HepG2 (cell line): ENCODE data around the gene FLT3LG. TPM values are rescaled to one million over a fixed set of nuclear protein-coding genes. Genes with fewer than 3 reads are reported as not detected.

Experiments
- FOSL2 ChIP-seq: sonication (generic); formaldehyde crosslinking; IDR thresholded peaks from 2 replicates; pipeline ENCODE4 v1.4.0; 2020; ENCODE audit warnings: missing genetic modification reagents
- GABPB1 ChIP-seq: IDR thresholded peaks from 2 replicates; pipeline ENCODE4 v1.6.1; 2016; ENCODE audit warnings: mild to moderate bottlenecking, missing genetic modification reagents, moderate library complexity, missing compliant biosample characterization
- HOXA9 ChIP-seq: sonication (generic); formaldehyde crosslinking; IDR thresholded peaks from 2 replicates; pipeline ENCODE4 v1.8.1; 2022; ENCODE audit warnings: missing genetic modification reagents, mild to moderate bottlenecking, moderate library complexity, borderline replicate concordance
- KMT2A ChIP-seq: sonication (generic); formaldehyde crosslinking; IDR thresholded peaks from 2 replicates; pipeline ENCODE4 v1.4.0; 2020; ENCODE audit warnings: missing genetic modification reagents
- SOX5 ChIP-seq: IDR thresholded peaks from 2 replicates; pipeline ENCODE4 v1.6.1; 2016; ENCODE audit warnings: borderline replicate concordance
- ZSCAN29 ChIP-seq: sonication (generic); formaldehyde crosslinking; conservative IDR thresholded peaks from 2 replicates; pipeline ENCODE4 v1.4.0; 2020; ENCODE audit warnings: mild to moderate bottlenecking, missing genetic modification reagents
- polyA plus RNA-seq, 8 experiments: library from polyadenylated mRNA; depleted of rRNA in 3 of 8; stranded (reverse) in 7 of 8; unstranded in 1 of 8; fragments of >200 nt; fragmentation: Illumina TruSeq in 4 of 8; extraction: Trizol in 4 of 8; gene quantifications; 2 replicates each; pipeline versions ENCODE4 v1.2.1 to v1.2.3, GENCODE V29; 2011 to 2016; ENCODE audit warnings: low read depth in 4 of 8, missing spikeins in 1 of 8, mixed read lengths in 1 of 8; ENCODE audit not compliant: insufficient read depth in 1 of 8
- total RNA-seq, 5 experiments: library from RNA; depleted of rRNA; stranded (reverse); fragments of >200 nt; fragmentation: Illumina TruSeq; extraction: Trizol; gene quantifications; 2 replicates each; pipeline ENCODE4 v1.2.3, GENCODE V29; 2016; ENCODE audit warnings: low read depth in 1 of 5
- TF ChIP-seq, protein P1 (sequence below): sonication (generic); formaldehyde crosslinking; IDR thresholded peaks from 2 replicates; pipeline ENCODE4 v1.4.0; 2020; ENCODE audit warnings: mild to moderate bottlenecking, missing genetic modification reagents, borderline replicate concordance
- TF ChIP-seq, protein P2 (sequence below), 2 experiments: fragments of 450-650 bp in 1 of 2; sonication (generic) in 1 of 2; formaldehyde crosslinking in 1 of 2; IDR thresholded peaks; 2 replicates each; pipeline versions ENCODE4 v1.6.1 to v1.8.0; 2016 to 2022; ENCODE audit warnings: antibody characterized with exemption in 1 of 2, mild to moderate bottlenecking in 1 of 2, missing genetic modification reagents in 1 of 2
- TF ChIP-seq, protein P3 (sequence below): sonication (generic); formaldehyde crosslinking; IDR thresholded peaks from 2 replicates; pipeline ENCODE4 v1.8.0; 2023; ENCODE audit warnings: mild to moderate bottlenecking, missing genetic modification reagents

Gene FLT3LG
- total and polyA plus RNA-seq, 2 of the 13 experiments (the other 11 are each of a cell fraction or from before 2014, with no cell fraction given) = 1.5 to 2.6 TPM

DNA sequence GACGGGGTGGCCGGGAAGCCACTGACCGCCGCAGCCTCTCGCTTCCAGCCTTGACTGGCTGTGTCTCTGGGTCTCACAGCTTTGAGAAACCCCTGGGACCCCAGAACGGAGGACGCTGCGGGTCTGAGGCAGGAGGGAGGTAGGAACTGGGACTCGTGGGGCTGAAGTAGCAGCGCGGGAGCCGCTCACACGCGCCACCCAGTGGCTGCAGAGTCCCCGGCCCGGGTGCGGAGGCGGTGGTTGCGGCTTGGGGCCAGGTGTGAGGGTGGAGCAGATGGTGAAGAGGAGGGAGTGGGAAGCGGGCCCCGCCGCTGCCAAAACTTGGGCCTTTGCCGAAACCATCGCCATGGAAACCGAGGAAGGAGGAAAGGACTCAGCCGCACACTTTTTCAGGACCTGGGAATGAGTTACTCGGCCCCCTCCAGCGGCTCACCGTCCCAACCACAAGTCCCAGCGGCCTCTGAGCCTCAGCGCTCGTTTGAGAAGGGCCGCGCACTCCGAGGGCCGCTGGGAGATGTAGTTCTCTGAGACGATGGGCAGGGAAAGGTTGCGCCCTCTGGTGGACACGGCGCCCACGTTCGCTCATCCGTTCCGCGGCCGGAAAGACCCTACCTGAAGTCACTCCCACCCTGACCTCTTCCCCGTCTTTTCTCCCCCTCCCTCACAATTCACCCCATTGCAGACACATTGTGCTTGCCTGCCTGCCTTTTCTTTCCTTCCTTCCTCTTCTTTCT, 30.5 kb upstream of the FLT3LG start (continued):
- TF ChIP-seq, protein P1, sequence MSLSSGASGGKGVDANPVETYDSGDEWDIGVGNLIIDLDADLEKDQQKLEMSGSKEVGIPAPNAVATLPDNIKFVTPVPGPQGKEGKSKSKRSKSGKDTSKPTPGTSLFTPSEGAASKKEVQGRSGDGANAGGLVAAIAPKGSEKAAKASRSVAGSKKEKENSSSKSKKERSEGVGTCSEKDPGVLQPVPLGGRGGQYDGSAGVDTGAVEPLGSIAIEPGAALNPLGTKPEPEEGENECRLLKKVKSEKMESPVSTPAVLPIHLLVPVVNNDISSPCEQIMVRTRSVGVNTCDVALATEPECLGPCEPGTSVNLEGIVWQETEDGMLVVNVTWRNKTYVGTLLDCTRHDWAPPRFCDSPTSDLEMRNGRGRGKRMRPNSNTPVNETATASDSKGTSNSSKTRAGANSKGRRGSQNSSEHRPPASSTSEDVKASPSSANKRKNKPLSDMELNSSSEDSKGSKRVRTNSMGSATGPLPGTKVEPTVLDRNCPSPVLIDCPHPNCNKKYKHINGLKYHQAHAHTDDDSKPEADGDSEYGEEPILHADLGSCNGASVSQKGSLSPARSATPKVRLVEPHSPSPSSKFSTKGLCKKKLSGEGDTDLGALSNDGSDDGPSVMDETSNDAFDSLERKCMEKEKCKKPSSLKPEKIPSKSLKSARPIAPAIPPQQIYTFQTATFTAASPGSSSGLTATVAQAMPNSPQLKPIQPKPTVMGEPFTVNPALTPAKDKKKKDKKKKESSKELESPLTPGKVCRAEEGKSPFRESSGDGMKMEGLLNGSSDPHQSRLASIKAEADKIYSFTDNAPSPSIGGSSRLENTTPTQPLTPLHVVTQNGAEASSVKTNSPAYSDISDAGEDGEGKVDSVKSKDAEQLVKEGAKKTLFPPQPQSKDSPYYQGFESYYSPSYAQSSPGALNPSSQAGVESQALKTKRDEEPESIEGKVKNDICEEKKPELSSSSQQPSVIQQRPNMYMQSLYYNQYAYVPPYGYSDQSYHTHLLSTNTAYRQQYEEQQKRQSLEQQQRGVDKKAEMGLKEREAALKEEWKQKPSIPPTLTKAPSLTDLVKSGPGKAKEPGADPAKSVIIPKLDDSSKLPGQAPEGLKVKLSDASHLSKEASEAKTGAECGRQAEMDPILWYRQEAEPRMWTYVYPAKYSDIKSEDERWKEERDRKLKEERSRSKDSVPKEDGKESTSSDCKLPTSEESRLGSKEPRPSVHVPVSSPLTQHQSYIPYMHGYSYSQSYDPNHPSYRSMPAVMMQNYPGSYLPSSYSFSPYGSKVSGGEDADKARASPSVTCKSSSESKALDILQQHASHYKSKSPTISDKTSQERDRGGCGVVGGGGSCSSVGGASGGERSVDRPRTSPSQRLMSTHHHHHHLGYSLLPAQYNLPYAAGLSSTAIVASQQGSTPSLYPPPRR (CRISPR knock-in tag) = no peak
- peak; percentile 52; the same call in 1 of the 2 replicates for TF ChIP-seq ZSCAN29 (CRISPR knock-in tag)
- TF ChIP-seq KMT2A (CRISPR knock-in tag) = no peak
- TF ChIP-seq GABPB1 (CRISPR knock-in tag) = peak; percentile 88
- TF ChIP-seq, protein P2, sequence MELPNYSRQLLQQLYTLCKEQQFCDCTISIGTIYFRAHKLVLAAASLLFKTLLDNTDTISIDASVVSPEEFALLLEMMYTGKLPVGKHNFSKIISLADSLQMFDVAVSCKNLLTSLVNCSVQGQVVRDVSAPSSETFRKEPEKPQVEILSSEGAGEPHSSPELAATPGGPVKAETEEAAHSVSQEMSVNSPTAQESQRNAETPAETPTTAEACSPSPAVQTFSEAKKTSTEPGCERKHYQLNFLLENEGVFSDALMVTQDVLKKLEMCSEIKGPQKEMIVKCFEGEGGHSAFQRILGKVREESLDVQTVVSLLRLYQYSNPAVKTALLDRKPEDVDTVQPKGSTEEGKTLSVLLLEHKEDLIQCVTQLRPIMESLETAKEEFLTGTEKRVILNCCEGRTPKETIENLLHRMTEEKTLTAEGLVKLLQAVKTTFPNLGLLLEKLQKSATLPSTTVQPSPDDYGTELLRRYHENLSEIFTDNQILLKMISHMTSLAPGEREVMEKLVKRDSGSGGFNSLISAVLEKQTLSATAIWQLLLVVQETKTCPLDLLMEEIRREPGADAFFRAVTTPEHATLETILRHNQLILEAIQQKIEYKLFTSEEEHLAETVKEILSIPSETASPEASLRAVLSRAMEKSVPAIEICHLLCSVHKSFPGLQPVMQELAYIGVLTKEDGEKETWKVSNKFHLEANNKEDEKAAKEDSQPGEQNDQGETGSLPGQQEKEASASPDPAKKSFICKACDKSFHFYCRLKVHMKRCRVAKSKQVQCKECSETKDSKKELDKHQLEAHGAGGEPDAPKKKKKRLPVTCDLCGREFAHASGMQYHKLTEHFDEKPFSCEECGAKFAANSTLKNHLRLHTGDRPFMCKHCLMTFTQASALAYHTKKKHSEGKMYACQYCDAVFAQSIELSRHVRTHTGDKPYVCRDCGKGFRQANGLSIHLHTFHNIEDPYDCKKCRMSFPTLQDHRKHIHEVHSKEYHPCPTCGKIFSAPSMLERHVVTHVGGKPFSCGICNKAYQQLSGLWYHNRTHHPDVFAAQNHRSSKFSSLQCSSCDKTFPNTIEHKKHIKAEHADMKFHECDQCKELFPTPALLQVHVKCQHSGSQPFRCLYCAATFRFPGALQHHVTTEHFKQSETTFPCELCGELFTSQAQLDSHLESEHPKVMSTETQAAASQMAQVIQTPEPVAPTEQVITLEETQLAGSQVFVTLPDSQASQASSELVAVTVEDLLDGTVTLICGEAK (IDR thresholded peaks at IDR 0.05) = no peak
- TF ChIP-seq, protein P2 (CRISPR knock-in tag; IDR thresholded peaks at IDR 0.05) = peak; percentile 46; the same call in 1 of the 2 replicates
- no peak for TF ChIP-seq SOX5 (CRISPR knock-in tag)
- TF ChIP-seq, protein P3, sequence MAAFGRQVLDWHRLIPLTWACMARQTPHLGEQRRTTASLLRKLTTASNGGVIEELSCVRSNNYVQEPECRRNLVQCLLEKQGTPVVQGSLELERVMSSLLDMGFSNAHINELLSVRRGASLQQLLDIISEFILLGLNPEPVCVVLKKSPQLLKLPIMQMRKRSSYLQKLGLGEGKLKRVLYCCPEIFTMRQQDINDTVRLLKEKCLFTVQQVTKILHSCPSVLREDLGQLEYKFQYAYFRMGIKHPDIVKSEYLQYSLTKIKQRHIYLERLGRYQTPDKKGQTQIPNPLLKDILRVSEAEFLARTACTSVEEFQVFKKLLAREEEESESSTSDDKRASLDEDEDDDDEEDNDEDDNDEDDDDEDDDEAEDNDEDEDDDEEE (CRISPR knock-in tag) = 0 out of 2 replicates have a peak, but pooled peaks have one; percentile 64
- no peak for TF ChIP-seq FOSL2 (CRISPR knock-in tag)
- TF ChIP-seq HOXA9 = no peak
